Esophagus squamous epithelium (tissue), 5 donors: ENCODE measurements around the gene C19orf85. TPM values are rescaled to one million over a fixed set of nuclear protein-coding genes. Genes with fewer than 3 reads are reported as not detected.
"Not testable (repeated sequence)": the region's sequence is repeated elsewhere in the genome, so short reads cannot be mapped to it uniquely, and the experiment has no call there.

Experiments
- DNase-seq: peaks from one replicate; lab custom pipeline; 2025; lab: John Stamatoyannopoulos, UW
- H3K27ac ChIP-seq, 4 donors: fragments of 200-600 bp; sonication (generic); one replicate each; pipeline ENCODE4 v1.5.1; 2016 to 2019; ENCODE audit warnings: mild to moderate bottlenecking in 1 of 4
- H3K27me3 ChIP-seq, 4 donors: fragments of 200-600 bp; sonication (generic); 1 replicate in 3 of 4; 2 replicates in 1 of 4; pipeline versions ENCODE4 v1.5.1 to v1.6.0; 2017 to 2021; ENCODE audit warnings: antibody characterized with exemption in 1 of 4
- H3K36me3 ChIP-seq, 3 donors: fragments of 200-600 bp; sonication (generic); one replicate each; pipeline ENCODE4 v1.5.1; 2016 to 2019
- H3K4me1 ChIP-seq, 3 donors: fragments of 200-600 bp; sonication (generic); one replicate each; pipeline ENCODE4 v1.5.1; 2017 to 2019
- H3K4me3 ChIP-seq, 4 donors: fragments of 200-600 bp; sonication (generic); 1 replicate in 3 of 4; 2 replicates in 1 of 4; pipeline ENCODE4 v1.5.1; 2016 to 2019; ENCODE audit warnings: mild to moderate bottlenecking in 2 of 4, moderate library complexity in 1 of 4
- H3K9me3 ChIP-seq, 3 donors: fragments of 200-600 bp; sonication (generic); one replicate each; pipeline ENCODE4 v1.5.1; 2016 to 2019
- CTCF ChIP-seq, 6 experiments: fragments of 450-650 bp in 4 of 6; fragments of 200-600 bp in 2 of 6; sonication (generic) in 2 of 6; IDR thresholded peaks; one replicate each; pipeline ENCODE4 v1.5.1; 2016 to 2019; ENCODE audit warnings: antibody characterized with exemption in 6 of 6, mild to moderate bottlenecking in 4 of 6, moderate library complexity in 4 of 6
- POLR2A ChIP-seq, 4 donors: fragments of 450-650 bp; IDR thresholded peaks; one replicate each; pipeline ENCODE4 v1.6.1; 2017; ENCODE audit warnings: antibody characterized with exemption in 4 of 4, mild to moderate bottlenecking in 4 of 4, moderate library complexity in 3 of 4
- whole genome bisulfite sequencing, 2 donors: methylation state at CpG; one replicate each; pipeline ENCODE4 v1.1.5; 2018; 5-methylcytosine and 5-hydroxymethylcytosine counted together
- intact Hi-C: fragments of 100-400 bp; cut with DNase I; formaldehyde crosslinking; loops from one replicate; pipeline ENCODE4 v1.15.0; 2022
- total RNA-seq, 4 donors: library from RNA; depleted of rRNA; stranded (reverse); fragments of >200 nt; gene quantifications; one replicate each; pipeline ENCODE4 v1.1.0, GENCODE V29; 2016
- donor health status: DM: yes; HTN: yes; CAD: no.

C19orf85 gene
- total RNA-seq, 4 donors from 2014 or later: not detected

GRCh38 chr19:55424518-55424917 lies 40.0 kb downstream of the C19orf85 start:
- Histone ChIP-seq H3K27ac (no peak overlapping the region), H3K36me3 (no peaks in the 10 kb centered on the region), H3K4me3 (no peak overlapping the region), H3K27me3 (peaks cover 0 to 63% (median 0%) of the 10 kb centered on the region in 4 donors), H3K9me3 (no peaks in the 10 kb centered on the region), H3K4me1 (peaks cover 0 to 9% (median 0%) of the 10 kb centered on the region in 3 donors)
- no peak for DNase-seq
- TF ChIP-seq POLR2A (IDR thresholded peaks at IDR 0.05) (no peak), CTCF (IDR thresholded peaks at IDR 0.05) (no peak)
- WGBS, 2 donors: 80% methylated on average over 2 to 3 of the region's 3 CpGs
- intact Hi-C loops: no loop called here

GRCh38 chr19:55423225-55424005 lies 41.1 kb downstream of the C19orf85 start:
- intact Hi-C loops: no loop called here
- peaks cover 0 to 61% (median 0%) of the 10 kb centered on the region in 4 donors for H3K27me3 ChIP-seq
- no peaks in the 10 kb centered on the region for H3K9me3 ChIP-seq
- H3K4me1 ChIP-seq: peaks cover 0 to 10% (median 0%) of the 10 kb centered on the region in 3 donors
- TF ChIP-seq CTCF (IDR thresholded peaks at IDR 0.05) (no peak), POLR2A (IDR thresholded peaks at IDR 0.05) (no peak)
- WGBS, 2 donors: 44 to 46% methylated on average over 11 to 13 of the region's 13 CpGs
- DNase-seq: no peak
- no peaks in the 10 kb centered on the region for H3K36me3 ChIP-seq
- H3K4me3 ChIP-seq: no peak overlapping the region
- H3K27ac ChIP-seq: no peak overlapping the region

GRCh38 chr19:55421281-55421680 lies 43.3 kb downstream of the C19orf85 start:
- WGBS, 2 donors: 50 to 58% methylated on average over 2 to 4 of the region's 4 CpGs
- intact Hi-C loops, H3K4me3 ChIP-seq, DNase-seq, H3K36me3 ChIP-seq, H3K9me3 ChIP-seq, H3K27ac ChIP-seq: not testable (repeated sequence)
- Histone ChIP-seq H3K27me3 (peaks cover 0 to 58% (median 0%) of the 10 kb centered on the region in 4 donors), H3K4me1 (peaks cover 0 to 13% (median 0%) of the 10 kb centered on the region in 3 donors)

- no peaks in the 10 kb centered on the region for H3K36me3 ChIP-seq
- TF ChIP-seq POLR2A (IDR thresholded peaks at IDR 0.05) (no peak), CTCF (IDR thresholded peaks at IDR 0.05) (no peak)
- H3K27ac ChIP-seq: no peak overlapping the region
- H3K4me3 ChIP-seq: no peak overlapping the region
- H3K27me3 ChIP-seq: peaks cover 0 to 59% (median 0%) of the 10 kb centered on the region in 4 donors
- no peak for DNase-seq
- no peaks in the 10 kb centered on the region for H3K9me3 ChIP-seq
- WGBS, 2 donors: 72 to 80% methylated on average over 1 to 3 of the region's 5 CpGs
- intact Hi-C loops: loop anchor here (10.0 kb wide), 1 partner anchor 135 kb away; the partner anchor contains the start of genes BRSK1 and HSPBP1
- peaks cover 0 to 13% (median 0%) of the 10 kb centered on the region in 3 donors for H3K4me1 ChIP-seq
Observed at GRCh38 chr19:55419624-55420236, 44.8 kb downstream of the C19orf85 start.

GRCh38 chr19:55419103-55419502 lies 45.4 kb downstream of the C19orf85 start:
- peaks cover 0 to 53% (median 0%) of the 10 kb centered on the region in 4 donors for H3K27me3 ChIP-seq
- no peak overlapping the region for H3K4me3 ChIP-seq
- no peak overlapping the region for H3K27ac ChIP-seq
- H3K4me1 ChIP-seq: peaks cover 0 to 12% (median 0%) of the 10 kb centered on the region in 3 donors
- TF ChIP-seq POLR2A (IDR thresholded peaks at IDR 0.05): no peak
- TF ChIP-seq CTCF (IDR thresholded peaks at IDR 0.05): no peak
- WGBS, 2 donors: 37 to 62% methylated on average over 3 of the region's 5 CpGs
- DNase-seq: no peak
- H3K36me3 ChIP-seq: no peaks in the 10 kb centered on the region
- H3K9me3 ChIP-seq: no peaks in the 10 kb centered on the region
- intact Hi-C loops: loop anchor here (10.0 kb wide), 1 partner anchor 134 kb away; the partner anchor contains the start of genes BRSK1 and HSPBP1
